Ascending aorta (tissue), 2 donors: ENCODE data around the gene SRGAP3. TPM values are rescaled to one million over a fixed set of nuclear protein-coding genes. Genes with fewer than 3 reads are reported as not detected.

Source experiments
- DNase-seq, 2 donors: peaks; one replicate each; pipeline ENCODE4 v3.0.0-alpha.2; 2019; ENCODE audit warnings: low spot score in 2 of 2
- H3K27ac ChIP-seq, 2 donors: fragments of 200-600 bp; sonication (generic); one replicate each; pipeline ENCODE4 v1.5.1; 2016 to 2017; ENCODE audit warnings: mild to moderate bottlenecking in 1 of 2
- H3K27me3 ChIP-seq: fragments of 200-600 bp; sonication (generic); one replicate; pipeline ENCODE4 v1.5.1; 2017
- H3K36me3 ChIP-seq, 2 donors: fragments of 200-600 bp; sonication (generic); one replicate each; pipeline ENCODE4 v1.5.1; 2016
- H3K4me1 ChIP-seq, 2 donors: fragments of 200-600 bp; sonication (generic); one replicate each; pipeline ENCODE4 v1.5.1; 2016 to 2017; ENCODE audit warnings: mild to moderate bottlenecking in 1 of 2
- H3K4me3 ChIP-seq, 2 donors: fragments of 200-600 bp; sonication (generic); one replicate each; pipeline ENCODE4 v1.5.1; 2016 to 2017; ENCODE audit warnings: mild to moderate bottlenecking in 1 of 2
- H3K9me3 ChIP-seq, 2 donors: fragments of 200-600 bp; sonication (generic); one replicate each; pipeline ENCODE4 v1.5.1; 2016
- CTCF ChIP-seq, 3 experiments: fragments of 200-600 bp in 2 of 3; fragments of 450-650 bp in 1 of 3; sonication (generic) in 2 of 3; IDR thresholded peaks; one replicate each; pipeline ENCODE4 v1.5.1; 2016 to 2019; ENCODE audit warnings: antibody characterized with exemption in 3 of 3, mild to moderate bottlenecking in 1 of 3, moderate library complexity in 1 of 3
- intact Hi-C: fragments of 100-400 bp; cut with DNase I; formaldehyde crosslinking; loops from one replicate; pipeline ENCODE4 v1.15.1; 2023
- total RNA-seq: library from RNA; depleted of rRNA; stranded (reverse); fragments of >200 nt; gene quantifications from one replicate; pipeline ENCODE4 v1.1.0, GENCODE V29; 2016

The SRGAP3 gene
- total RNA-seq, 1 donor from 2014 or later = 1.6 TPM

GRCh38 chr3:9201266-9201665, 48.2 kb downstream of the SRGAP3 start:
- Histone ChIP-seq H3K4me1 (no peaks in the 10 kb centered on the region), H3K36me3 (no peaks in the 10 kb centered on the region), H3K27ac (no peak overlapping the region), H3K4me3 (no peak overlapping the region), H3K9me3 (no peaks in the 10 kb centered on the region), H3K27me3 (no peaks in the 10 kb centered on the region)
- TF ChIP-seq CTCF (IDR thresholded peaks at IDR 0.05) = no peak
- no peak for DNase-seq
- intact Hi-C loops = no loop called here

DNA sequence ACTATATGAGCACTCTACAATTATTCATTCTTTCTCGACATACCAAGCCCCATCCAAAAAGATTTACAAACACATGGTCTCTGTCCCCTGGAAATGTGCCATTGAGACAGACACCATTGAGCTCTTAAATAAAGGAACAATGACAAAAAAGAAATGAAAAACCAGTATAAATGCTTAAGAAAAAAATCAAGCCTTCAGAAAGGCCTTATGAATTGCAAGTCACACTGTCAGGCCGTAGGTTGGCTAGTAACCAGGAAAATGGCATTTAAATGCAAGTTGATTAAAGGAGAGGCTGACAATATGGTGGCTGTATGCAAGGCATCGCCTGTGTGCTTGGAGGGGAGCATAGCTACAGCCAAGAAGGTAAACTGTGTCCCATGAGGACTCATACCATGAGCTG, 49.7 kb downstream of the SRGAP3 start:
- TF ChIP-seq CTCF (IDR thresholded peaks at IDR 0.05) = no peak
- H3K36me3 ChIP-seq = no peaks in the 10 kb centered on the region
- no peak for DNase-seq
- no peak overlapping the region for H3K27ac ChIP-seq
- no peaks in the 10 kb centered on the region for H3K9me3 ChIP-seq
- intact Hi-C loops = no loop called here
- no peaks in the 10 kb centered on the region for H3K27me3 ChIP-seq
- no peak overlapping the region for H3K4me3 ChIP-seq
- H3K4me1 ChIP-seq = no peaks in the 10 kb centered on the region

- Histone ChIP-seq H3K4me3 (no peak overlapping the region), H3K9me3 (no peaks in the 10 kb centered on the region), H3K27me3 (no peaks in the 10 kb centered on the region), H3K4me1 (no peaks in the 10 kb centered on the region), H3K27ac (no peak overlapping the region), H3K36me3 (no peaks in the 10 kb centered on the region)
- no peak for TF ChIP-seq CTCF (IDR thresholded peaks at IDR 0.05)
- intact Hi-C loops = no loop called here
- no peak for DNase-seq
Observed at GRCh38 chr3:9198899-9199335, 50.5 kb downstream of the SRGAP3 start.

- intact Hi-C loops = no loop called here
Observed at GRCh38 chr3:9198261-9198660, 51.2 kb downstream of the SRGAP3 start.

GRCh38 chr3:9196020-9196419, 53.4 kb downstream of the SRGAP3 start:
- no peak overlapping the region for H3K4me3 ChIP-seq

More at GRCh38 chr3:9198261-9198660, 51.2 kb downstream of the SRGAP3 start:
- no peak for TF ChIP-seq CTCF (IDR thresholded peaks at IDR 0.05)
- Histone ChIP-seq H3K9me3 (no peaks in the 10 kb centered on the region), H3K36me3 (no peaks in the 10 kb centered on the region), H3K27ac (no peak overlapping the region), H3K27me3 (no peaks in the 10 kb centered on the region), H3K4me1 (no peaks in the 10 kb centered on the region), H3K4me3 (no peak overlapping the region)
- DNase-seq = no peak

More at GRCh38 chr3:9196020-9196419, 53.4 kb downstream of the SRGAP3 start:
- Histone ChIP-seq H3K36me3 (no peaks in the 10 kb centered on the region), H3K27ac (no peak overlapping the region), H3K4me1 (no peaks in the 10 kb centered on the region), H3K27me3 (no peaks in the 10 kb centered on the region), H3K9me3 (no peaks in the 10 kb centered on the region)
- intact Hi-C loops = no loop called here
- no peak for TF ChIP-seq CTCF (IDR thresholded peaks at IDR 0.05)
- no peak for DNase-seq
